HG03159 (cell line): ENCODE results near the gene EFCAB6.

ENCODE experiments used
- ATAC-seq: cut with Tn5 transposase; IDR thresholded peaks from one replicate; pipeline ENCODE4 v1.9.1; 2021; ENCODE audit warnings: mild to moderate bottlenecking, moderate library complexity; ENCODE audit not compliant: unreplicated experiment

The EFCAB6 gene

GRCh38 chr22:43747877-43748276, 64.2 kb downstream of the EFCAB6 start:
- ATAC-seq = no peak

GRCh38 chr22:43747058-43747457, 65.0 kb downstream of the EFCAB6 start:
- no peak for ATAC-seq

GRCh38 chr22:43745783-43746356, 66.2 kb downstream of the EFCAB6 start:
- ATAC-seq = no peak

GRCh38 chr22:43745411-43745770, 66.7 kb downstream of the EFCAB6 start:
- no peak for ATAC-seq

- no peak for ATAC-seq
Measured at GRCh38 chr22:43744700-43745410, 67.2 kb downstream of the EFCAB6 start.

- ATAC-seq = no peak
Measured at GRCh38 chr22:43743929-43744643, 68.0 kb downstream of the EFCAB6 start.

- no peak for ATAC-seq
Measured at GRCh38 chr22:43743131-43743530, 69.0 kb downstream of the EFCAB6 start.

- no peak for ATAC-seq
Measured at GRCh38 chr22:43742154-43742950, 69.8 kb downstream of the EFCAB6 start.

GRCh38 chr22:43740587-43741270, 71.4 kb downstream of the EFCAB6 start:
- ATAC-seq = no peak

- ATAC-seq = no peak
Measured at GRCh38 chr22:43739851-43740379, 72.2 kb downstream of the EFCAB6 start.

GRCh38 chr22:43737150-43737828, 74.8 kb downstream of the EFCAB6 start:
- ATAC-seq = no peak

GRCh38 chr22:43736651-43737050, 75.5 kb downstream of the EFCAB6 start:
- ATAC-seq = no peak

GRCh38 chr22:43734370-43735150, 77.5 kb downstream of the EFCAB6 start:
- ATAC-seq = no peak

GRCh38 chr22:43733138-43733537, 79.0 kb downstream of the EFCAB6 start:
- no peak for ATAC-seq

GRCh38 chr22:43731988-43732387, 80.1 kb downstream of the EFCAB6 start:
- no peak for ATAC-seq

- no peak for ATAC-seq
Measured at GRCh38 chr22:43726964-43727543, 85.1 kb downstream of the EFCAB6 start.

GRCh38 chr22:43726322-43726721, 85.8 kb downstream of the EFCAB6 start:
- ATAC-seq = no peak

GRCh38 chr22:43723816-43724215, 88.3 kb downstream of the EFCAB6 start:
- ATAC-seq = no peak

- ATAC-seq = no peak
Measured at GRCh38 chr22:43722444-43722843, 89.7 kb downstream of the EFCAB6 start.
